Epithelial cell of esophagus (primary cell): ENCODE measurements around the gene MAP2K6.

Experiments used
- DNase-seq: peaks from one replicate; pipeline ENCODE4 v3.0.0; 2010; ENCODE audit warnings: low read depth
- H3K4me3 ChIP-seq: 2 replicates; pipeline ENCODE4 v1.5.1; 2011; ENCODE audit warnings: mild to moderate bottlenecking, low read length, control low read depth
- TF ChIP-seq, protein P1 (sequence below): IDR thresholded peaks from 2 replicates; pipeline ENCODE4 v1.5.1; 2011; ENCODE audit warnings: low read depth, mild to moderate bottlenecking, low read length, control low read depth, inconsistent platforms; ENCODE audit not compliant: insufficient read depth; ENCODE audit errors: missing control alignments

The MAP2K6 gene

GRCh38 chr17:69451416-69452394, 37.2 kb downstream of the MAP2K6 start:
- DNase-seq: no peak
- H3K4me3 ChIP-seq: no peak overlapping the region
- TF ChIP-seq, protein P1, sequence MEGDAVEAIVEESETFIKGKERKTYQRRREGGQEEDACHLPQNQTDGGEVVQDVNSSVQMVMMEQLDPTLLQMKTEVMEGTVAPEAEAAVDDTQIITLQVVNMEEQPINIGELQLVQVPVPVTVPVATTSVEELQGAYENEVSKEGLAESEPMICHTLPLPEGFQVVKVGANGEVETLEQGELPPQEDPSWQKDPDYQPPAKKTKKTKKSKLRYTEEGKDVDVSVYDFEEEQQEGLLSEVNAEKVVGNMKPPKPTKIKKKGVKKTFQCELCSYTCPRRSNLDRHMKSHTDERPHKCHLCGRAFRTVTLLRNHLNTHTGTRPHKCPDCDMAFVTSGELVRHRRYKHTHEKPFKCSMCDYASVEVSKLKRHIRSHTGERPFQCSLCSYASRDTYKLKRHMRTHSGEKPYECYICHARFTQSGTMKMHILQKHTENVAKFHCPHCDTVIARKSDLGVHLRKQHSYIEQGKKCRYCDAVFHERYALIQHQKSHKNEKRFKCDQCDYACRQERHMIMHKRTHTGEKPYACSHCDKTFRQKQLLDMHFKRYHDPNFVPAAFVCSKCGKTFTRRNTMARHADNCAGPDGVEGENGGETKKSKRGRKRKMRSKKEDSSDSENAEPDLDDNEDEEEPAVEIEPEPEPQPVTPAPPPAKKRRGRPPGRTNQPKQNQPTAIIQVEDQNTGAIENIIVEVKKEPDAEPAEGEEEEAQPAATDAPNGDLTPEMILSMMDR: no peak

- DNase-seq: no peak
- TF ChIP-seq, protein P1: no peak
- H3K4me3 ChIP-seq: no peak overlapping the region
These were observed 38.3 kb downstream of the MAP2K6 start for GRCh38 chr17:69452664-69453260.

DNA sequence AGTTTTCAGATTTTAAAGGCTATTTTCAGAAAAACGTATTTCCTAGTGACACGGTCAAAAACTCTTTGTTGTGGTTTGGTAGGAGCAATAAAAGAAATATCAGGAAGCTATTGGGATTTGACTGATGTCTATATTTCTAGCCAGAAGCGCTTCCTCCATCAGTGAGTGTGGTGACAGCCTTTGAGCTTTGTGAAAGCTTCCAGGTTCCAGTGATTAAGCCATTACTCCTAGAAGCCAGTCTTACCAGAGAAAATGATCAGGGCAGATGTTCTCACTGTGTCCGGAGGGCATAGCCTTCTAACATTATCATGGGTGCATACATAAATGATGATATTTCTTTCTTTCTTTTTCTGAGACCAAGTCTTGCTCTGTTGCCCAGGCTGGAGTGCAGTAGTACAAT, 39.6 kb downstream of the MAP2K6 start:
- DNase-seq: no peak
- TF ChIP-seq, protein P1: no peak

GRCh38 chr17:69455040-69455439, 40.5 kb downstream of the MAP2K6 start:
- H3K4me3 ChIP-seq: no peak overlapping the region
- TF ChIP-seq, protein P1: no peak
- no peak for DNase-seq

More for the DNA sequence above, 39.6 kb downstream of the MAP2K6 start:
- H3K4me3 ChIP-seq: no peak overlapping the region

DNA sequence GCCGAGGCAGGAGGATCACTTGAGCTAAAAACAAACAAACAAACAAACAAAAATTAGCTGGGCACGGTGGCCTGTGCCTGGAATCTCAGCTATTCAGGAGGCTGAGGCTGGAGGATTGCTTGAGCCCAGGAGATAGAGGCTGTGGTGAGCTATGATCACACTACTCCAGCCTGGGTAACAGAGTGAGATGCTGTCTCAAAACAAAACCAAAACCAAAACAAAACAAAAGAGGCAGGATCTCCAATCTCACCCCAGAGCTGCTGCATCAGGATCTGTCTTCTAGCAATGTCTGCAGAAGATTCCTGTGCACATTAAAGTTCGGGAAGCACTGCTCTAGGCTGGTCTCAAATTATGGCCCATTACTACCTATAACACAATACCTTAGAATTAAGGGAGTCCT, 43.1 kb downstream of the MAP2K6 start:
- TF ChIP-seq, protein P1: no peak
- no peak overlapping the region for H3K4me3 ChIP-seq
- DNase-seq: no peak

GRCh38 chr17:69460963-69461922, 46.7 kb downstream of the MAP2K6 start:
- no peak overlapping the region for H3K4me3 ChIP-seq
- DNase-seq: no peak
- TF ChIP-seq, protein P1: no peak
